GM10266 (cell line): ENCODE results near the gene ZNRD2.
"Not testable (repeated sequence)": the region's sequence is repeated elsewhere in the genome, so short reads cannot be mapped to it uniquely, and the experiment has no call there.

ENCODE experiments used
- DNase-seq: peaks from one replicate; pipeline ENCODE4 v3.0.0; 2012; ENCODE audit errors: extremely low spot score
- CTCF ChIP-seq: IDR thresholded peaks from 2 replicates; pipeline ENCODE4 v1.5.1; 2012; ENCODE audit warnings: mild to moderate bottlenecking, low read depth; ENCODE audit not compliant: control insufficient read depth, insufficient read depth; ENCODE audit errors: missing control alignments

The ZNRD2 gene

DNA sequence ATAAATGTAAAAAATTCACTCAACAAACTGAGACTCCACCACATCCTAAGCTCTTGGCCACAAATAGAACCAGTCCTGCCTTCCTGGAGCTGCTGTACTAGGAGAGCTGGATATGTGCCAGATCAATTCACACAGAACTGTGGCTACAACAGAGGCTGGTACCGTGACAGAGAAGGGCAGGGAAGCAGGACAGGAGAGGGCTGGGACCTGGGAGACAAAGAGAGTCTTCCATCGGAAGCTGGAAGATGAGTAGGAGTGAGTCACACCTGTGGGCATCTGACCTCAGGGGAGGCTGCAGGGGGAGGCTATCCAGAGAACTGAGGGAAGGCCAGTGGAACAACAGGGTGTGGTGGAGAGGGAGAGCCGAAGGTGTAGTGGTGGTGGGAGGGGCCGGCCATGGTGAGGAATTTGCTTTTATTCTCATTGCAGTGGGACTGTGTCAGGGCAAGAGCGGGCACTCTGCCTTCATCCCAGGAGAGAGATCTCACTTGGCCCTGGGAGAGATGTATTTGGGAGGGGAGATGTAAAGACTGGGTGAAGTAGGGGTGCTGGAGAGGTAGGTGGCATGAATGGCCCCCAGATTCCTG, 10.2 kb upstream of the ZNRD2 start:
- DNase-seq, result no peak

GRCh38 chr11:65560555-65561418, 9.5 kb upstream of the ZNRD2 start:
- DNase-seq, result no peak
- no peak for TF ChIP-seq CTCF

More for the DNA sequence above, 10.2 kb upstream of the ZNRD2 start:
- TF ChIP-seq CTCF, result no peak

DNA sequence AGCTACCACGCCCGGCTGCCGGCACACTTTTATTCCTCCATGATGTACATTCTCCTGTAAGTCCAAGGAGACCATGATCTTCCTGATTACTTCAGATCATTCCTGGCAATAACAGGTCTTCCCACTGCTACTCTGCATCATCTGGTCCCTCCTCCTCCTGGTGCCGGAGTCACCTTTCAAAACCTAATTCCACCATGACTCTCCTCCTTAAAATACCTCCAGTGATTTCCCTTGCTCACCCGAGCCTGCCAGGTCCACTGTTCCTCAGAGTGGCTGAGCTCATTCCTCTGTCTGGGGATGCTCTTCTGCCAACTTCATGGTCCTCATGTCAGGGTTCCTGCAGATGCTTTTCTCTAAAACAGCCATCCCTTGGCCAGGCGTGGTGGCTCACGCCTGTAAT, 8.3 kb upstream of the ZNRD2 start:
- no peak for DNase-seq

GRCh38 chr11:65562788-65563187, 7.5 kb upstream of the ZNRD2 start:
- DNase-seq, result no peak
- TF ChIP-seq CTCF, result no peak

More for the DNA sequence above, 8.3 kb upstream of the ZNRD2 start:
- no peak for TF ChIP-seq CTCF

DNA sequence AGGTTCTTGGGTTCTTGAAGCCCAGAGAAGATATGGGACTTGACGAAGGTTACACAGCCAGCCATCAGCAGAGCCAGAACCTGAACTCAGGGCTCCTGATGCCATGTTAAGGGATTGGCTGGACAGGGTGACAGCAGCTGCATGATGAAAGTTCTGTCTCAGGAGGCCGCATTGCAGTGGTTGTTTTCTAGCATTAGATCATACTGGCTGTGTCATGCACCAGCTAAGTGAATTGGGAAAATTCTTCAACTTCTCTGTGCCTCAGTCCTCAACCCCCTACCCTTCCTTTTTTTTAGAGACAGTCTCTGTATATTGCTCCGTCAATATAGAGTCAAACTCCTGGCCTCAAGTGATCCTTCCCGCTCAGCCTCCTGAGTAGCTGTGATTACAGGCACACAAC, 6.7 kb upstream of the ZNRD2 start:
- no peak for TF ChIP-seq CTCF
- no peak for DNase-seq

DNA sequence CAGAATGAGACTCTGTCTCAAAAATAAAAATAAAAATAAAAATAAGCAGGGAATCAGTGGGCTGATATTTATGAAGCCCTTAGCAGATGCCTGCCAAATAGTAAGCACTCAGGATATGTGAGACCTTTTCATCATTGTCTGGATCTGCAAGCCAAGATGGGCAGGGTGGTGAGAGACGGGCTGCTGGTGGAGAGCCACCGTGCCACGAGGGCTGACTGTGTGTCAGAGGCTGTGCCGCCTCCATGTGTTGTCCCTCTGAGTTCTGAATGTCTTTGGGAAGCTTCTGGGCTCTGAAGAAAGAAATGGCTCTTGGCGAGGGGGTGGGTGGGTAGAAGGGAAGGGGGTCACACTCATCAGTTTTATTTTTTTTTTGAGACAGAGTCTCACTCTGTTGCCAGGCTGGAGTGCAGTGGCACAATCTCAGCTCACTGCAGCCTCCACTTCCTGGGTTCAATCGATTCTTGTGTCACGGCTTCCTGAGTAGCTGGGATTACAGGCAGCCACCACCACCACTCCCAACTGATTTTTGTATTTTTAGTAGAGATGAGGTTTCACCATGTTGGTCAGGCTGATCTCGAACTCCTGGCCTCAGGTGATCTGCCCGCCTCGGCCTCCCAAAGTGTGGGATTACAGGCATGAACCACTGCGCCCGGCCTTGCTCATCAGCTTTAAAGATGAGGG, 5.3 kb upstream of the ZNRD2 start:
- DNase-seq, result not testable (repeated sequence)

DNA sequence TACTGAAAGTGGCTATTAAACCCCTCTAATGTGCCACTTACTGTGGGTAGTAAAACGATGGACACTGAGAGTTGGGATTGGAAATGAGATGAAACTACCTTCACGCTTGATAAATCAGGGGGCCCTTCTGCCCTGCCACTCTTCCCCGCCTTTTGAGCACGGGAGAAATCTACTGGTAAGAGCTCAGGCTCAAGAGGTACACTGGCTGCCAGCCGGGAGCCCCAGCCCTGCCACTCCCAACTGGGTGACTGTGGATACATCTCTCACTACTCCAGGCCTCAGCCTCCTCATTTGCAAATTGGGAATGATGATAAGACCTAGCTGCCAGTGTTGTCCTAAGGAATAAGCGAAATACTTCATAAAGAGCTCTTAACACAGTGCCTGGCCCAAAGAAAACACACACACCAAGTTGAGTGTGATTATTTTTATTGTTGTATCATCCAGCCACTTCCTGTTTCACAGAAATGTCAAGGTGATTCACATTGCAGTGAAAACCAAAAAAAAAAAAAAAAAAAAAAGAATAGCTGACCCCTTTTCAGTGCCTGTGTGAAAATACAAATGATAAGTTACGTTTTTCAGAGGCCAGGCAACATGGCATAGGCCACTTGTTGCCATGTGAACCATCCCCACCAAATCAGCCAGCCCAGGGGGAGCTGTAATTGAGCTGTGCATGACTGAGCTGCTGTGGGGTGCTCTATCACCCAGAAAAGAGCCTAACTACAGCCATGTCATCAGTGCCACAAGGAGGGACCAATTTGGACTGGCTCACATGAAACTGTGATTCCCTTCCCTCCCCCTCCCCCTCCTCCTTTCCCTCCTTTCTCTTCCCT, 4.4 kb upstream of the ZNRD2 start:
- TF ChIP-seq CTCF, result no peak
- DNase-seq, result no peak
